22Rv1 (cell line): ENCODE measurements around the gene PCNX4.

Experiments used
- H3K27ac ChIP-seq: fragments of 450-650 bp; 2 replicates; pipeline ENCODE4 v1.5.1; 2017
- CTCF ChIP-seq: fragments of 450-650 bp; IDR thresholded peaks from 2 replicates; pipeline ENCODE4 v1.5.1; 2017; ENCODE audit warnings: mild to moderate bottlenecking
- ZFX ChIP-seq: fragments of 450-650 bp; IDR thresholded peaks from 2 replicates; pipeline ENCODE4 v1.6.1; 2017; ENCODE audit warnings: antibody characterized with exemption, borderline replicate concordance

PCNX4 gene

GRCh38 chr14:60183138-60183537 is 91.4 kb downstream of the PCNX4 start:
- H3K27ac ChIP-seq = no peak overlapping the region
- no peak for TF ChIP-seq CTCF
- TF ChIP-seq ZFX = no peak

GRCh38 chr14:60183741-60184140 is 92.0 kb downstream of the PCNX4 start:
- no peak for TF ChIP-seq ZFX
- H3K27ac ChIP-seq = no peak overlapping the region

- H3K27ac ChIP-seq = no peak overlapping the region
- peak; percentile 78 for TF ChIP-seq CTCF
- no peak for TF ChIP-seq ZFX
Measured at GRCh38 chr14:60184146-60184904, 92.6 kb downstream of the PCNX4 start.

- no peak for TF ChIP-seq ZFX
- TF ChIP-seq CTCF = no peak
Measured at GRCh38 chr14:60184905-60185555, 93.3 kb downstream of the PCNX4 start.

GRCh38 chr14:60188115-60188514 is 96.4 kb downstream of the PCNX4 start:
- H3K27ac ChIP-seq = no peak overlapping the region
- TF ChIP-seq ZFX (no peak), CTCF (peak; percentile 48)

More at GRCh38 chr14:60184905-60185555, 93.3 kb downstream of the PCNX4 start:
- no peak overlapping the region for H3K27ac ChIP-seq

GRCh38 chr14:60188696-60189095 is 97.0 kb downstream of the PCNX4 start:
- TF ChIP-seq CTCF = no peak
- no peak for TF ChIP-seq ZFX
- no peak overlapping the region for H3K27ac ChIP-seq

GRCh38 chr14:60189923-60190840 is 98.5 kb downstream of the PCNX4 start:
- no peak overlapping the region for H3K27ac ChIP-seq
- TF ChIP-seq CTCF = no peak
- TF ChIP-seq ZFX = no peak
